NCI-H2227 (cell line): ENCODE results near the gene MAST2.
A peak's percentile ranks its signal among the peaks of the same experiment; 100 is the strongest.

Source experiments
- DNase-seq: peaks from one replicate; lab custom pipeline; 2025; ENCODE audit not compliant: unreplicated experiment; lab: John Stamatoyannopoulos, UW

Gene MAST2

GRCh38 chr1:46013581-46013980, 210.2 kb downstream of the MAST2 start:
- DNase-seq, result no peak

- no peak for DNase-seq
Measured at GRCh38 chr1:46017876-46018503, 214.6 kb downstream of the MAST2 start.

DNA sequence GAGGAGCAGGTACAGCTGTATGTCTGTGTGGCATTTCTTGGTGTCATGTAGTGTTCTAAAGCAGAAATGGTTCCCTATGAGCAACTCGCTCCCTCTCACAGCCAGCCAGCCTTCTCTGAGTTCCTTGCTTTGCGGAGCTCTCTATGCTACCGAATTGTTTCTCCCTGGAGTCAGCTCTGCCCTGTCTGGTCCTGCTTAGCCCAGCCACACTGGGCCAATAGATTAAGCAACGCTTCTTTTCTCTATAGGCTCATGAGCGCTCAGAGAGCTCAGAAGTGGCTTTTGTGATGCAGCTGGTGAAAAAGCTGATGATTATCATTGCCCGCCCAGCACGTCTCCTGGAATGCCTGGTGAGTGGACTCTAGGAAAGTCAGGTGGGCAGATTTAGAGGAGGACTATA, 215.9 kb downstream of the MAST2 start:
- DNase-seq, result peak; percentile 22

DNA sequence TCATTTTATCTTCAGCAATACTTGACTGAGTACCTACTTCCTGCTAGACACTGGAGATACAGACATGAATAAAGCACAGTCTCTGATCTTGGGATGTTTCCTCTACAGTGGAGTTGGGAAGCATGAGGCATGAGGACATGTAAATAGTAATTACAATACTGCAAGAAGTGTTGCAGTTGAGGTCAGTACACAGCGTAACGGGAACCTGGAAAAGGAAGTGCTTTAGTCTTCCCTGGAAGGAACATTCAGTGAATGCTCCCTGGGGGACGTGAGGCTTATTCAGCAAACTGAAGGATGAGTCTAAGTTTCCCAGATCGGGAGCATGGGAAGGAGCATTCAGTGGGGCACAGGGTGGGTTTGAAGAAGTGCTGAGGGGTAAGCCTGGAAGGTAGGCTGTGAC, 216.6 kb downstream of the MAST2 start:
- no peak for DNase-seq

DNA sequence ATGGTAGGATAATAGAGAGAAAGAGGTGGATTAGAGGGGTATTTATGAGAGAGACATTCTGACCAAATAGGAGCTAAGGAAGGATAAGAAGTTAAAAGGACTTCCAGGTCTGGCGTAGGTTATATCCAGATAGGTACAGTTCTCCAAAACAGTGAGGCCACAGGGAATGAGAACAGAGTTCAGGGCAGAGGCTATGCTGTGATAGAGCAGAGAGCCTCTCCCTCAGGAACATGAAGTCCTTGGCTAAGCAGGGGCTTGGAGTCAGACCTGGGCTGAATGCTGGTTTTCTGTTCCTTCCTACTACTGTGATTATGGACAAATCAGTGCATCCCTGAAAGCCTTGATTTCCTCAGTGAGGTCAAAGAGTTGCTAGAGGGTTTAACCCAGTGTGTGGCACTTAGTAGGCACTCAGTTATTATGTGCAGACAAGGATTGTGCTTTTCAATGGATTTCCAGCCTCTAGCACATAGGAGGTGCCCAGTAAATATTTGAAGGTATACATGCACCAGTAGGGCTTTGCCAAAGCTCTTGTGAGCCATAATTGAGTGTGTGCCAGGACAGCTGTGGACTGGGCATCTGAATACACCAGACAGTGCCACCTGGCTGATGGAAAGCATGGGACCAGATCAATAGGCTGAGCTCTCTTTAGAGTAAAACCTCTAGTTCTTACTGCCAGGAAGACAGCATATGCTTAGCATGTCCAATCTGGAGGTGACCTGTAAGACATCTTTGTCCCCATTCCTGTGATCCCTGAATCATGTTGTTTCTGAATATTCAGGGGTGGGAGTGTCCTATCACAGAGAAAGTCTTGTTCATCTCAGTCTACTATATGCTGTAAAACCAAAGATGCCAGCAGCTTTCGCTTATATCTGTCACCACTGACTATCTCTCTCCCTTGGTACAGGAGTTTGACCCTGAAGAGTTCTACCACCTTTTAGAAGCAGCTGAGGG, 217.9 kb downstream of the MAST2 start:
- DNase-seq, result no peak

DNA sequence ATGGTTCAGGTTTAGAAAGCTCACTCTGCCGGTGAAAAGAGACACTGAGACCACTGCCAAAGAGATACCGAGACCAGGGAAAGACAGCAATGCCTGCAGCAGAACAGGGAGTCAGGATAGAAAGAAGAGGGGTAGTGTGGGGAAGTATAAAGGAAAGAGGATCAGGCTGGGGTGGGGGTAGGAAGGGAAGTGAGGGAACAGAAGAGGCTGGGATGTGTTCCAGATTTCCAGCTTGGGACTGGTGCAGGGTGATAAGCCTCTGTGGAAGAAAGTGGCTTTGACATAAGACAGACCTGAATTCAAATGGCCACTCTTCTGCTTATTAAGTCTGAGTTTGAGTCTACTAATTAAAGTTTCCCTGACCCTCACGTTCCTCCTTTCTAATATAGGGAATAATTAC, 223.1 kb downstream of the MAST2 start:
- DNase-seq, result no peak

DNA sequence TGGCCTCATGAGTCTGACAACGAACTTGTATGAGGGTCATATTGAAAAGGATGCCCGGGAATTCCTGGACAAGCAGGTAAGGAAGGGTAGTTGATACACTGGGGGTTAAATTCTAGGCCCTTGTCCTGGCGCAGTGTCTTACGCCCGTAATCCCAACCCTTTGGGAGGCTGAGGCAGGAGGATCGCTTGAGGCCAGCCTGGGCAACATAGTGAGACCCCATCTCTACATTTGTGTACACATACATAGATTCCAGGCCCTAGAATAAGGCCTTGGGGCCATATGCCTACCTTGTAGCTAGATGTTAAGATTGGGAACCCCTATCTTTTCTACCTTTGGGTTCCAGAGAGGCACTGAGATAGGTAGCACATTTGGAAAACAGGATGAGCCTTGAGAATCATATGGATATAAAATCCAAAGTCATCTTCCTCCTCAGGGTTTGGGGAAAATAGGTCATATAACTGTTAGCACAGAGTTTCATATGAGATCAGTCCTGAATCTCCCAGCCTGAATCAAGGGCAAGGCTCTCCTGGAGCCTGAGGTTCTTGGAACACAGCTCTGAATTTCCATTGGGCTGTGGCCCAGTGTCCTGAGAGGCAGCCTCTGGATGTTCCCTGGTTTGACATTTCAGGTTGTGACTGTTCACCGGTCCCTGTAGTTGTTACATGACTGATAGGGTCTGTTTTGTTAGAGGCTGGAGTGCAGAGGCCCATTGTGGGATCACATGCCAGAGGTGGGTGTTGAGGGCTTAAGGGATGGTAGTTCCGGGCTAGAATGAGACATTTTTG, 224.6 kb downstream of the MAST2 start:
- DNase-seq, result no peak

- no peak for DNase-seq
Measured at GRCh38 chr1:46030074-46030870, 226.9 kb downstream of the MAST2 start.

- DNase-seq, result no peak
Measured at GRCh38 chr1:46030876-46031660, 227.7 kb downstream of the MAST2 start.

DNA sequence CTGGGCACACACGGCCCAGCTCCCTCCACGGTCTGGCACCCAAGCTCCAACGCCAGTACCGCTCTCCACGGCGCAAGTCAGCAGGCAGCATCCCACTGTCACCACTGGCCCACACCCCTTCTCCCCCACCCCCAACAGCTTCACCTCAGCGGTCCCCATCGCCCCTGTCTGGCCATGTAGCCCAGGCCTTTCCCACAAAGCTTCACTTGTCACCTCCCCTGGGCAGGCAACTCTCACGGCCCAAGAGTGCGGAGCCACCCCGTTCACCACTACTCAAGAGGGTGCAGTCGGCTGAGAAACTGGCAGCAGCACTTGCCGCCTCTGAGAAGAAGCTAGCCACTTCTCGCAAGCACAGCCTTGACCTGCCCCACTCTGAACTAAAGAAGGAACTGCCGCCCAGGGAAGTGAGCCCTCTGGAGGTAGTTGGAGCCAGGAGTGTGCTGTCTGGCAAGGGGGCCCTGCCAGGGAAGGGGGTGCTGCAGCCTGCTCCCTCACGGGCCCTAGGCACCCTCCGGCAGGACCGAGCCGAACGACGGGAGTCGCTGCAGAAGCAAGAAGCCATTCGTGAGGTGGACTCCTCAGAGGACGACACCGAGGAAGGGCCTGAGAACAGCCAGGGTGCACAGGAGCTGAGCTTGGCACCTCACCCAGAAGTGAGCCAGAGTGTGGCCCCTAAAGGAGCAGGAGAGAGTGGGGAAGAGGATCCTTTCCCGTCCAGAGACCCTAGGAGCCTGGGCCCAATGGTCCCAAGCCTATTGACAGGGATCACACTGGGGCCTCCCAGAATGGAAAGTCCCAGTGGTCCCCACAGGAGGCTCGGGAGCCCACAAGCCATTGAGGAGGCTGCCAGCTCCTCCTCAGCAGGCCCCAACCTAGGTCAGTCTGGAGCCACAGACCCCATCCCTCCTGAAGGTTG, 231.4 kb downstream of the MAST2 start:
- DNase-seq, result no peak

DNA sequence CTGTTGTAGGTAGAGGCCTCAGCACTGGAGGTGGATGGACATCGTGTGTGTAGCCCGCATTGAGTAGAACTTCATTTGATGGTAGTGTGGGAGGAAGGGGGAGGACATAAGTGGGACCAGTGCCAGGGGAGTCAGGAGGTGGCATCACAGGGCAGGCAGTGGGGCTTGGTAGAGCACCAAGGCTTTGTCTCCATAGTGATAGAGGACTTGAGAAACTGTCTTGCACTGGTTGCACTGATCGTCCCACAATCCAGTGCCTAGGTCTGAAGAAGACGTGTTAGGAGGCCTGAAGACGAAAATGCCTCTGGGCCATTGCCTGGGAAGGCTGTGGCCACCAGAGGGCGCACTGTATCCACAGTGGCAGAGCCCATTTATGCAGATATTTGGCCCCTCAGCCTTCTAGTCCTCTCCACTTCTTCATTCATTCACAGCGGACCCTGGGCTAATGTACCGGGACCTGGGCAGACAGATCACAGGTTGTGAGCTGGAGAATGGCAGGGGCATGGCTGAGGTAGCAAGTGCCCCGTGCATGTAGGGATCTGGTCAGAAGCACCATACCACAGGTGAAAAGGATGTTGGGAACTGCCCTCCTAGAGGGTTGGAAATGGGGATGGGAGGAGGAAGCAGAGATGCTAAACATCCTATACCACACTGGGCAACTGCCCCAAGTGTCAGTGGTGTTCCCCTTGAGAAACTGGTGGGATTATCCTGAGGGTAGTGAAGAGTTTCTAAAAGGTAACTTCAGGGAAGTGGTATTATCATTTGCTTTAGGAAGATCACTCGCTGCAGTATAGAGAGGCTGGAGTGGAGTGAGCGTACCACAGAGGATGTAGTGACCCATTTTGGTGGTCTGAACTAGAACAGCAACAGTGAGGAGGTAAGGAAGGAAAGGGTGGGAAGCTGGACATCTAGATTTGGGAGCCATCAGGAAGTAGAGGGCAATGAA, 233.8 kb downstream of the MAST2 start:
- DNase-seq, result peak; percentile 89

GRCh38 chr1:46039571-46040052, 236.2 kb downstream of the MAST2 start:
- DNase-seq, result no peak

DNA sequence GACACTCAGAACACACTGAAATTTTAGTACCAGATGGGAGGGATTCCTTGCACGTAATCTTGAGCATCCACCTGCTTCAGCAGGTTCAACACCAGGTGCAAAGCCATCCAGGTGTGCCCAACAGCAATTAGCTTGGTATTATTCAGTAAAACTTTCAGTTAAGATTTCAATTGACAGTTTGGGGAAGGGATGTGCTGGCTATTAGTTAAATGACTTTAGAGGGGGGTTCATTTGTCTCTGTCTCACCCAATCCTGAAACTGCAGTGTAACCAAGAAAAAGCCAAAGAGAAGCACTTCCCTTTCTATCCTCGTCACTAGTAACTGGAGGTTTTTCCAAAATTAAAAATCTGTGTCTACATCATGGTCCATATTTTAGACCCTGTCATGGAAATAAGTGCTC, 238.1 kb downstream of the MAST2 start:
- no peak for DNase-seq

DNA sequence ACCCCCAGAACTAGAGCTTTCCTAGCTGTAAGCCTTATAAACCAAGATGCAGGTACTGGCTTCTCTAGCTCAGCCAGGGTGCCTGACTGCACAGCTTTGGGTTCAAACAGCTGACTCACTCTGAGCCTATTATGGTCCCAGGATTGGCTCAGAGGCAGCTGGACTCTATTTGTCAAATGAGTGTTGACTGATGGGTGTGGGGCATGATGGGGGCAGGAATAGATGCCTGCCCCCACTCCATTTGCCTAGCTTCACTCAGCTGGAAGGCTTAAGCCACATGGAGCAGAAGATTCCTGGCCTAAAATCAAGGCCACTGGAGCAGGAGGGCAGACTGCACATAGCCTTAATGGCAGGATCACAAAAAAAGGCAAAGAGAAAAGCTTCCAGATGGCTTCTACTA, 238.6 kb downstream of the MAST2 start:
- DNase-seq, result no peak

DNA sequence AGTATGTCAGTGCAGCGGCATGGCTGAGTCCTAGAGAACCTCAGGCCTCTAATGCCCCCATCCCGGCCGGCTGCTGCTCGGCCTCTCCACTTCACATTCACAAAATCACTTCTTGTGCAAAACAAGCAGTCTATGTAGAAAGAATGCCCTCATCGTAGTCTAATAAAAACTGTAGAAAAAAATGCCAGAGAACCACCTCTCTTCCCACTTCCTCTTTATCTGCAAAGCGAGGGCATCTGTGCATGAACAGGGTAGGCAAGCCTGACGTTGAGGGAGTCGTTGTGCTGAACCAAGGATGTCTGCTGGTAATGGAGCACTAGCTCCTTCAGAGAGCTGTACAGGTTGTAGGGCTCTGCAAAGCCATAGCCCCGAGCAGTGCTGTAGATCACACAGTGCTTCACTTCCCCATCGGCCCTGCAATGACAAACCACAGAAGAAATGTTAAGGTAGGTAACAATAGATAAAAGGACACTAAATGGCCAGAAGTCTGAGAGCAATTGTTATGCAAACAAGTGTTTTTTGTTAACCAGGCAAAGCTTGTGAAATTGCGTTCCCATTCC, 240.1 kb downstream of the MAST2 start:
- no peak for DNase-seq

GRCh38 chr1:46044116-46044515, 240.7 kb downstream of the MAST2 start:
- no peak for DNase-seq

- DNase-seq, result no peak
Measured at GRCh38 chr1:46053734-46054133, 250.3 kb downstream of the MAST2 start.
